K562 (cell line): ENCODE measurements around the gene ZNF546. TPM values are rescaled to one million over a fixed set of nuclear protein-coding genes. Genes with fewer than 3 reads are reported as not detected.

ENCODE experiments used
- RB1 ChIP-seq: fragments of 450-650 bp; IDR thresholded peaks from 2 replicates; pipeline ENCODE4 v1.6.1; 2017; ENCODE audit warnings: low read depth, mild to moderate bottlenecking
- RFX7 ChIP-seq: fragments of 250-450 bp; sonication (Bioruptor Pico); IDR thresholded peaks from 2 replicates; pipeline ENCODE4 v1.5.1; 2021; ENCODE audit warnings: mild to moderate bottlenecking
- ZNF384 ChIP-seq: IDR thresholded peaks from 2 replicates; pipeline ENCODE4 v1.6.1; 2012; ENCODE audit warnings: low read depth, low read length, improper control_type of control experiment
- polyA plus RNA-seq, 8 experiments: library from polyadenylated mRNA; depleted of rRNA in 4 of 8; stranded (reverse) in 5 of 8; unstranded in 3 of 8; fragments of >200 nt; fragmentation: Nextera tagmentation in 2 of 8; fragmentation: Illumina TruSeq in 1 of 8; extraction: Ambion mirVana in 2 of 8; extraction: Trizol in 1 of 8; gene quantifications; 2 replicates each; pipeline versions ENCODE4 v1.2.1 to v1.2.3, GENCODE V29; 2011 to 2014; ENCODE audit warnings: inconsistent platforms in 1 of 8, missing spikeins in 1 of 8
- total RNA-seq, 7 experiments: library from RNA; depleted of rRNA in 6 of 7; stranded (reverse); fragments of >200 nt in 6 of 7; fragmentation: Illumina TruSeq in 2 of 7; extraction: Trizol in 2 of 7; gene quantifications; 2 replicates each; pipeline versions ENCODE4 v1.2.1 to v1.2.3, GENCODE V29; 2011 to 2021; ENCODE audit warnings: low replicate concordance in 1 of 7
- TF ChIP-seq, protein P1 (sequence below): fragments of 450-650 bp; IDR thresholded peaks from 2 replicates; pipeline ENCODE4 v1.6.1; 2016; ENCODE audit warnings: mild to moderate bottlenecking, moderate library complexity
- TF ChIP-seq, protein P2 (sequence below): fragments of 250-450 bp; sonication (Bioruptor Pico); IDR thresholded peaks from 2 replicates; pipeline ENCODE4 v1.9.0; 2021; ENCODE audit warnings: mild to moderate bottlenecking, inconsistent platforms
- TF ChIP-seq, protein P3 (sequence below): sonication (generic); formaldehyde crosslinking; IDR thresholded peaks from 2 replicates; pipeline ENCODE4 v1.8.1; 2022; ENCODE audit warnings: missing genetic modification reagents

The ZNF546 gene
- total and polyA plus RNA-seq, 9 of the 15 experiments (the other 6 are each of a cell fraction or from before 2014, with no cell fraction given) = 0.73 to 5.1 (median 2.2) TPM

DNA sequence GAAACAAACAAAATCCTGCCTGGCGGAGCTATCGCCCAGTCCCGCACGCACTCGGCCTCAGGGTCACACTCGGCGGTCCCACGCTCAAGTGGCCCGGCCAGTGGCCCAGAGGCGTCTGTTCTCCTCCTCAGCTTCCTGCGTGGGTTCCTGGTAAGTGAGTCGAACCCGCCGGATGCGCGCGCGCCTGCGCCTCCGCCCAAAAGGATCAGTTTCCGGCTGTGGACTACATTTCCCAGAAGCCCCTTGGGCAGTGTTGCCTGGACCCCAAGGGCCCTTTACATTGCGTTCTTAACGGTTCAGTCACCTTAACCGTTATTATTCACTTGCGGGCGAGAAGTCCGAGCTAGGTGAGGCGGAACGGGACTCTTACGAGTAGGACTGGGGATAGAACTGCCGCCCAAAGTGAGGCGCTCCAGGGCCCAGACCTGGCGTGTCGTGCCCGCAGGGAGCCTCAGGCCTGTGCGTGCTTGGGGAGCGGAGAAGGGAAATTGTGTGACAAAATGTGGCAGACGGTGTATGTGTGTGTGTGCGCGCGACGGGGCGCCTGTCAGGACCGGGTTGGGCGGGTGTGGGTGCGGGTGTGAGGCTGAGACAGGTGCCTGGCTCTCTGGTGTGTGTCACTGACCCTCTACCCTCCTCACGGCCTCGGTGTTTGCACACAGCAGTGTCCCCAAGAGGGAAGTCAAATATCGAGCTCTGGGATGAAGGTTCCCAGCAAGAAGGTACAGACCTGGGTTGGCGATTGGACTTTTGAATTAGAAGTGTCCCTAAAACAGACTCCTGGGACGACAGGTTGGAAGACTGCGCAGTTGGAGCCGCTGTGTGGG is at the start of gene ZNF546 (continued):
- TF ChIP-seq, protein P1, sequence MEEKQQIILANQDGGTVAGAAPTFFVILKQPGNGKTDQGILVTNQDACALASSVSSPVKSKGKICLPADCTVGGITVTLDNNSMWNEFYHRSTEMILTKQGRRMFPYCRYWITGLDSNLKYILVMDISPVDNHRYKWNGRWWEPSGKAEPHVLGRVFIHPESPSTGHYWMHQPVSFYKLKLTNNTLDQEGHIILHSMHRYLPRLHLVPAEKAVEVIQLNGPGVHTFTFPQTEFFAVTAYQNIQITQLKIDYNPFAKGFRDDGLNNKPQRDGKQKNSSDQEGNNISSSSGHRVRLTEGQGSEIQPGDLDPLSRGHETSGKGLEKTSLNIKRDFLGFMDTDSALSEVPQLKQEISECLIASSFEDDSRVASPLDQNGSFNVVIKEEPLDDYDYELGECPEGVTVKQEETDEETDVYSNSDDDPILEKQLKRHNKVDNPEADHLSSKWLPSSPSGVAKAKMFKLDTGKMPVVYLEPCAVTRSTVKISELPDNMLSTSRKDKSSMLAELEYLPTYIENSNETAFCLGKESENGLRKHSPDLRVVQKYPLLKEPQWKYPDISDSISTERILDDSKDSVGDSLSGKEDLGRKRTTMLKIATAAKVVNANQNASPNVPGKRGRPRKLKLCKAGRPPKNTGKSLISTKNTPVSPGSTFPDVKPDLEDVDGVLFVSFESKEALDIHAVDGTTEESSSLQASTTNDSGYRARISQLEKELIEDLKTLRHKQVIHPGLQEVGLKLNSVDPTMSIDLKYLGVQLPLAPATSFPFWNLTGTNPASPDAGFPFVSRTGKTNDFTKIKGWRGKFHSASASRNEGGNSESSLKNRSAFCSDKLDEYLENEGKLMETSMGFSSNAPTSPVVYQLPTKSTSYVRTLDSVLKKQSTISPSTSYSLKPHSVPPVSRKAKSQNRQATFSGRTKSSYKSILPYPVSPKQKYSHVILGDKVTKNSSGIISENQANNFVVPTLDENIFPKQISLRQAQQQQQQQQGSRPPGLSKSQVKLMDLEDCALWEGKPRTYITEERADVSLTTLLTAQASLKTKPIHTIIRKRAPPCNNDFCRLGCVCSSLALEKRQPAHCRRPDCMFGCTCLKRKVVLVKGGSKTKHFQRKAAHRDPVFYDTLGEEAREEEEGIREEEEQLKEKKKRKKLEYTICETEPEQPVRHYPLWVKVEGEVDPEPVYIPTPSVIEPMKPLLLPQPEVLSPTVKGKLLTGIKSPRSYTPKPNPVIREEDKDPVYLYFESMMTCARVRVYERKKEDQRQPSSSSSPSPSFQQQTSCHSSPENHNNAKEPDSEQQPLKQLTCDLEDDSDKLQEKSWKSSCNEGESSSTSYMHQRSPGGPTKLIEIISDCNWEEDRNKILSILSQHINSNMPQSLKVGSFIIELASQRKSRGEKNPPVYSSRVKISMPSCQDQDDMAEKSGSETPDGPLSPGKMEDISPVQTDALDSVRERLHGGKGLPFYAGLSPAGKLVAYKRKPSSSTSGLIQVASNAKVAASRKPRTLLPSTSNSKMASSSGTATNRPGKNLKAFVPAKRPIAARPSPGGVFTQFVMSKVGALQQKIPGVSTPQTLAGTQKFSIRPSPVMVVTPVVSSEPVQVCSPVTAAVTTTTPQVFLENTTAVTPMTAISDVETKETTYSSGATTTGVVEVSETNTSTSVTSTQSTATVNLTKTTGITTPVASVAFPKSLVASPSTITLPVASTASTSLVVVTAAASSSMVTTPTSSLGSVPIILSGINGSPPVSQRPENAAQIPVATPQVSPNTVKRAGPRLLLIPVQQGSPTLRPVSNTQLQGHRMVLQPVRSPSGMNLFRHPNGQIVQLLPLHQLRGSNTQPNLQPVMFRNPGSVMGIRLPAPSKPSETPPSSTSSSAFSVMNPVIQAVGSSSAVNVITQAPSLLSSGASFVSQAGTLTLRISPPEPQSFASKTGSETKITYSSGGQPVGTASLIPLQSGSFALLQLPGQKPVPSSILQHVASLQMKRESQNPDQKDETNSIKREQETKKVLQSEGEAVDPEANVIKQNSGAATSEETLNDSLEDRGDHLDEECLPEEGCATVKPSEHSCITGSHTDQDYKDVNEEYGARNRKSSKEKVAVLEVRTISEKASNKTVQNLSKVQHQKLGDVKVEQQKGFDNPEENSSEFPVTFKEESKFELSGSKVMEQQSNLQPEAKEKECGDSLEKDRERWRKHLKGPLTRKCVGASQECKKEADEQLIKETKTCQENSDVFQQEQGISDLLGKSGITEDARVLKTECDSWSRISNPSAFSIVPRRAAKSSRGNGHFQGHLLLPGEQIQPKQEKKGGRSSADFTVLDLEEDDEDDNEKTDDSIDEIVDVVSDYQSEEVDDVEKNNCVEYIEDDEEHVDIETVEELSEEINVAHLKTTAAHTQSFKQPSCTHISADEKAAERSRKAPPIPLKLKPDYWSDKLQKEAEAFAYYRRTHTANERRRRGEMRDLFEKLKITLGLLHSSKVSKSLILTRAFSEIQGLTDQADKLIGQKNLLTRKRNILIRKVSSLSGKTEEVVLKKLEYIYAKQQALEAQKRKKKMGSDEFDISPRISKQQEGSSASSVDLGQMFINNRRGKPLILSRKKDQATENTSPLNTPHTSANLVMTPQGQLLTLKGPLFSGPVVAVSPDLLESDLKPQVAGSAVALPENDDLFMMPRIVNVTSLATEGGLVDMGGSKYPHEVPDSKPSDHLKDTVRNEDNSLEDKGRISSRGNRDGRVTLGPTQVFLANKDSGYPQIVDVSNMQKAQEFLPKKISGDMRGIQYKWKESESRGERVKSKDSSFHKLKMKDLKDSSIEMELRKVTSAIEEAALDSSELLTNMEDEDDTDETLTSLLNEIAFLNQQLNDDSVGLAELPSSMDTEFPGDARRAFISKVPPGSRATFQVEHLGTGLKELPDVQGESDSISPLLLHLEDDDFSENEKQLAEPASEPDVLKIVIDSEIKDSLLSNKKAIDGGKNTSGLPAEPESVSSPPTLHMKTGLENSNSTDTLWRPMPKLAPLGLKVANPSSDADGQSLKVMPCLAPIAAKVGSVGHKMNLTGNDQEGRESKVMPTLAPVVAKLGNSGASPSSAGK = peak; percentile 83
- TF ChIP-seq, protein P2, sequence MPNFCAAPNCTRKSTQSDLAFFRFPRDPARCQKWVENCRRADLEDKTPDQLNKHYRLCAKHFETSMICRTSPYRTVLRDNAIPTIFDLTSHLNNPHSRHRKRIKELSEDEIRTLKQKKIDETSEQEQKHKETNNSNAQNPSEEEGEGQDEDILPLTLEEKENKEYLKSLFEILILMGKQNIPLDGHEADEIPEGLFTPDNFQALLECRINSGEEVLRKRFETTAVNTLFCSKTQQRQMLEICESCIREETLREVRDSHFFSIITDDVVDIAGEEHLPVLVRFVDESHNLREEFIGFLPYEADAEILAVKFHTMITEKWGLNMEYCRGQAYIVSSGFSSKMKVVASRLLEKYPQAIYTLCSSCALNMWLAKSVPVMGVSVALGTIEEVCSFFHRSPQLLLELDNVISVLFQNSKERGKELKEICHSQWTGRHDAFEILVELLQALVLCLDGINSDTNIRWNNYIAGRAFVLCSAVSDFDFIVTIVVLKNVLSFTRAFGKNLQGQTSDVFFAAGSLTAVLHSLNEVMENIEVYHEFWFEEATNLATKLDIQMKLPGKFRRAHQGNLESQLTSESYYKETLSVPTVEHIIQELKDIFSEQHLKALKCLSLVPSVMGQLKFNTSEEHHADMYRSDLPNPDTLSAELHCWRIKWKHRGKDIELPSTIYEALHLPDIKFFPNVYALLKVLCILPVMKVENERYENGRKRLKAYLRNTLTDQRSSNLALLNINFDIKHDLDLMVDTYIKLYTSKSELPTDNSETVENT = no peak
- TF ChIP-seq ZNF384 = no peak
- TF ChIP-seq, protein P3, sequence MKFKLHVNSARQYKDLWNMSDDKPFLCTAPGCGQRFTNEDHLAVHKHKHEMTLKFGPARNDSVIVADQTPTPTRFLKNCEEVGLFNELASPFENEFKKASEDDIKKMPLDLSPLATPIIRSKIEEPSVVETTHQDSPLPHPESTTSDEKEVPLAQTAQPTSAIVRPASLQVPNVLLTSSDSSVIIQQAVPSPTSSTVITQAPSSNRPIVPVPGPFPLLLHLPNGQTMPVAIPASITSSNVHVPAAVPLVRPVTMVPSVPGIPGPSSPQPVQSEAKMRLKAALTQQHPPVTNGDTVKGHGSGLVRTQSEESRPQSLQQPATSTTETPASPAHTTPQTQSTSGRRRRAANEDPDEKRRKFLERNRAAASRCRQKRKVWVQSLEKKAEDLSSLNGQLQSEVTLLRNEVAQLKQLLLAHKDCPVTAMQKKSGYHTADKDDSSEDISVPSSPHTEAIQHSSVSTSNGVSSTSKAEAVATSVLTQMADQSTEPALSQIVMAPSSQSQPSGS = no peak
- TF ChIP-seq RFX7 (CRISPR knock-in tag) = no peak
- TF ChIP-seq RB1 = peak; percentile 48; the same call in 1 of the 2 replicates
